AG04450 (cell line): ENCODE results near the gene EEF1AKMT4. TPM values are rescaled to one million over a fixed set of nuclear protein-coding genes. Genes with fewer than 3 reads are reported as not detected.

Source experiments
- CTCF ChIA-PET: fragments of 300-600, 350-600 bp; formaldehyde crosslinking; extraction: SDS; loops from one replicate; lab custom pipeline; 2022; ENCODE audit warnings: antibody characterized with exemption, inconsistent platforms; lab: Charles Lee
- POLR2A ChIA-PET: fragments of 350-600 bp; formaldehyde crosslinking; extraction: SDS; loops from one replicate; lab custom pipeline; 2021; ENCODE audit warnings: antibody characterized with exemption, inconsistent platforms; lab: Yijun Ruan, JAX
- DNase-seq: peaks from one replicate; pipeline ENCODE4 v3.0.0-alpha.2; 2011; ENCODE audit warnings: low read depth, low spot score
- H3K27ac ChIP-seq: one replicate; pipeline ENCODE4 v1.5.1; 2012; ENCODE audit warnings: low read depth, low read length, control low read depth
- H3K27me3 ChIP-seq: one replicate; pipeline ENCODE4 v1.6.0; 2012; ENCODE audit warnings: low read length; ENCODE audit not compliant: control insufficient read depth, insufficient read depth
- H3K4me3 ChIP-seq: 2 replicates; pipeline ENCODE4 v1.5.1; 2011; ENCODE audit warnings: mild to moderate bottlenecking, low read depth, low read length, control low read depth
- H3K9me3 ChIP-seq: 2 replicates; pipeline ENCODE4 v1.5.1; 2012; ENCODE audit warnings: low read length; ENCODE audit not compliant: control insufficient read depth, insufficient read depth
- polyA plus RNA-seq: library from polyadenylated mRNA; depleted of rRNA; stranded (reverse); fragments of >200 nt; gene quantifications from 2 replicates; pipeline ENCODE4 v1.2.3, GENCODE V29; 2011
- TF ChIP-seq, protein P1 (sequence below): IDR thresholded peaks from 2 replicates; pipeline ENCODE4 v1.5.1; 2011; ENCODE audit warnings: low read depth, low read length, control low read depth, inconsistent platforms

The EEF1AKMT4 gene
- polyA plus RNA-seq, 1 experiment, result 3.2 TPM

GRCh38 chr3:184237807-184238206, 11.7 kb upstream of the EEF1AKMT4 start:
- H3K9me3 ChIP-seq, result peaks cover 3% of the 10 kb centered on the region; the same call in 1 of the 2 replicates
- DNase-seq, result no peak
- TF ChIP-seq, protein P1, sequence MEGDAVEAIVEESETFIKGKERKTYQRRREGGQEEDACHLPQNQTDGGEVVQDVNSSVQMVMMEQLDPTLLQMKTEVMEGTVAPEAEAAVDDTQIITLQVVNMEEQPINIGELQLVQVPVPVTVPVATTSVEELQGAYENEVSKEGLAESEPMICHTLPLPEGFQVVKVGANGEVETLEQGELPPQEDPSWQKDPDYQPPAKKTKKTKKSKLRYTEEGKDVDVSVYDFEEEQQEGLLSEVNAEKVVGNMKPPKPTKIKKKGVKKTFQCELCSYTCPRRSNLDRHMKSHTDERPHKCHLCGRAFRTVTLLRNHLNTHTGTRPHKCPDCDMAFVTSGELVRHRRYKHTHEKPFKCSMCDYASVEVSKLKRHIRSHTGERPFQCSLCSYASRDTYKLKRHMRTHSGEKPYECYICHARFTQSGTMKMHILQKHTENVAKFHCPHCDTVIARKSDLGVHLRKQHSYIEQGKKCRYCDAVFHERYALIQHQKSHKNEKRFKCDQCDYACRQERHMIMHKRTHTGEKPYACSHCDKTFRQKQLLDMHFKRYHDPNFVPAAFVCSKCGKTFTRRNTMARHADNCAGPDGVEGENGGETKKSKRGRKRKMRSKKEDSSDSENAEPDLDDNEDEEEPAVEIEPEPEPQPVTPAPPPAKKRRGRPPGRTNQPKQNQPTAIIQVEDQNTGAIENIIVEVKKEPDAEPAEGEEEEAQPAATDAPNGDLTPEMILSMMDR, result no peak
- POLR2A ChIA-PET, result no interaction called here
- CTCF ChIA-PET, result interaction anchor here (0.5 to 2.8 kb wide), 3 partner anchors 10 to 21 kb away, joined by 3 to 12 read pairs (median 6); partner anchors contain the start of gene EEF1AKMT4
- no peak overlapping the region for H3K4me3 ChIP-seq
- peaks cover 22% of the 10 kb centered on the region for H3K27me3 ChIP-seq
- H3K27ac ChIP-seq, result no peak overlapping the region

DNA sequence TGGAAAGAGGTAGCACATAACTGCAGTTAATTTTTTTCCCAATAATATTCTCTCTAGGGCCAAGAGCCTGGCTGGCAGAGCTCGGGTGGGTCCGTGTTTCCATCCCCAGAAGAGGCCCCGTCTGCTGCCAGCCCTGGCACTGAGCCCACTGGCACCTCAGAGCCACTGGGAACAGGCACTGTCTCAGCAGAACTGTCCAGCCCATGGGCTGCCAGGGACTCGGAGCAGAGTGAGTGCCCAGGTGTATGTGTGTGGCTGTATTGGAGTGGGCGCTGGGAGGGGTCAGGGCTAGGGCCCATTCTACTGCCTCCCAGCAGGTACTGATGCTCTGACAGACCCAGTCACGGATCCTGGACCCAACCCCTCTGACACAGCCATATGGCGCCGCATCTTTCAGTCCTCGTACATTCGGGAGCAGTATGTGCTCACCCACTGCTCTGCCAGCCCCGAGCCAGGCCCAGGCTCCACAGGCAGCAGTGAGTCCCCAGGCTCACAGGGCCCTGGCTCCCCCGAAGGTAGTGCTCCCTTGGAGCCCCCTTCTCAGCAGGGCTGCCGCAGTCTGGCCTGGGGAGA, 11.1 kb upstream of the EEF1AKMT4 start:
- Histone ChIP-seq H3K9me3 (peaks cover 3% of the 10 kb centered on the region; the same call in 1 of the 2 replicates), H3K4me3 (no peak overlapping the region), H3K27me3 (peaks cover 17% of the 10 kb centered on the region), H3K27ac (no peak overlapping the region)
- CTCF ChIA-PET, result interaction anchor here (0.5 to 2.8 kb wide), 3 partner anchors 11 to 22 kb away, joined by 3 to 12 read pairs (median 6); partner anchors contain the start of gene EEF1AKMT4
- POLR2A ChIA-PET, result no interaction called here
- DNase-seq, result no peak
- TF ChIP-seq, protein P1, result no peak

DNA sequence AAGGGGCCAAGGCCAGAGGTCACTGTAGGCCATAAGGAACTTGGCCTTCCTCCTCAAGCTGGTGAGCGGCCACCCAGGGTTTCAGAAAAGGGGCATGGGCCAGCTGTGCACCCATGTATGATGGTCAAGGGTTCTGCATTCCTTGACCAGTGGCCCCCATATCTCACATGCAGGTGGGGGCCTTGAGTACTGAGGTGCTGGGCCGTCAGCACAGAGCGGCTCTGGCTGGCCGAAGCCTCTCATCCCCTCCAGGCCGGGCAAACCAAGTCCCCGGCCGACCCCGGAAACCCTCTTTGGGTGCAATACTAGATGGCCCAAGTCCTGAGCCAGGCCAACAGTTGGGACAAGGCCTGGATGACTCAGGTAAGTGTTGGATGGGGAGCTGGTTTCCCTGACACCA, 10.3 kb upstream of the EEF1AKMT4 start:
- ChIA-PET CTCF (interaction anchor here (2.8 to 3.0 kb wide), 2 partner anchors 11 to 12 kb away, joined by 12 to 20 read pairs; partner anchors contain the start of gene EEF1AKMT4), POLR2A (no interaction called here)
- Histone ChIP-seq H3K4me3 (no peak overlapping the region), H3K27me3 (peaks cover 16% of the 10 kb centered on the region), H3K9me3 (peaks cover 3% of the 10 kb centered on the region; the same call in 1 of the 2 replicates), H3K27ac (no peak overlapping the region)
- TF ChIP-seq, protein P1, result no peak
- DNase-seq, result no peak

DNA sequence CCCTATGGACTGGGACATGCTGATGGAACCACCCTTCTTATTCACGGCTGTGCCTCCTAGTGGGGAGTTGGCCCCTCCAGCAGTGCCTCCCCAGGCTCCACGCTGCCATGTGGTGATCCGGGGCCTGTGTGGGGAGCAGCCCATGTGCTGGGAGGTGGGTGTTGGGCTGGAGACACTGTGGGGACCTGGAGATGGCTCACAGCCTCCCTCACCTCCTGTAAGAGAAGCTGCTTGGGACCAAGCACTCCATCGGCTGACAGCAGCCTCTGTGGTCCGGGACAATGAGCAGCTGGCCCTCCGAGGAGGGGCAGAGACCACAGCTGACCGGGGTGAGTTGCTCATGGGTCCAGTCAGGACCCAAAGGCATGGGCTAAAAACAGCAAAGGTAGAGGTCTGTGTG, 9.8 kb upstream of the EEF1AKMT4 start:
- CTCF ChIA-PET, result interaction anchor here (1.3 to 3.0 kb wide), 2 partner anchors 10 to 12 kb away, joined by 6 to 20 read pairs; partner anchors contain the start of gene EEF1AKMT4
- Histone ChIP-seq H3K9me3 (peaks cover 3% of the 10 kb centered on the region; the same call in 1 of the 2 replicates), H3K4me3 (no peak overlapping the region), H3K27ac (no peak overlapping the region), H3K27me3 (peaks cover 16% of the 10 kb centered on the region)
- POLR2A ChIA-PET, result no interaction called here
- TF ChIP-seq, protein P1, result no peak
- DNase-seq, result no peak
